GM23338 (cell line): ENCODE data around the gene ZBTB2. TPM values are rescaled to one million over a fixed set of nuclear protein-coding genes. Genes with fewer than 3 reads are reported as not detected.

Experiments used
- CREB1 ChIP-seq: fragments of 250-450 bp; sonication (Bioruptor Pico); IDR thresholded peaks from 2 replicates; pipeline ENCODE4 v1.5.0; 2020; ENCODE audit warnings: low read depth, mild to moderate bottlenecking, moderate library complexity
- EZH2 ChIP-seq: fragments of 200-600 bp; sonication (generic); IDR thresholded peaks from one replicate; pipeline ENCODE4 v1.8.0; 2017; ENCODE audit warnings: antibody characterized with exemption, mild to moderate bottlenecking, low read depth; ENCODE audit not compliant: unreplicated experiment
- EZH2phosphoT487 ChIP-seq: fragments of 200-600 bp; sonication (generic); IDR thresholded peaks from one replicate; pipeline ENCODE4 v1.8.1; 2018; ENCODE audit warnings: antibody characterized with exemption; ENCODE audit not compliant: unreplicated experiment
- JUNB ChIP-seq: IDR thresholded peaks from one replicate; pipeline ENCODE4 v1.6.1; 2016; ENCODE audit warnings: antibody characterized with exemption; ENCODE audit not compliant: unreplicated experiment
- NANOG ChIP-seq: IDR thresholded peaks from 2 replicates; pipeline ENCODE4 v1.6.1; 2016; ENCODE audit warnings: antibody characterized with exemption, borderline replicate concordance
- POLR2AphosphoS5 ChIP-seq: IDR thresholded peaks from 2 replicates; pipeline ENCODE4 v1.6.1; 2016; ENCODE audit warnings: antibody characterized with exemption, low read depth
- STAT1 ChIP-seq: IDR thresholded peaks from one replicate; pipeline ENCODE4 v1.6.1; 2016; ENCODE audit warnings: antibody characterized with exemption; ENCODE audit not compliant: unreplicated experiment
- ZNF114 ChIP-seq: fragments of 250-450 bp; sonication (Bioruptor Pico); IDR thresholded peaks from 2 replicates; pipeline ENCODE4 v1.5.0; 2020; ENCODE audit warnings: mild to moderate bottlenecking, moderate library complexity
- ZNF331 ChIP-seq: fragments of 250-450 bp; sonication (Bioruptor Pico); IDR thresholded peaks from 2 replicates; pipeline ENCODE4 v1.5.0; 2020; ENCODE audit warnings: low read depth, mild to moderate bottlenecking, moderate library complexity
- polyA plus RNA-seq: library from polyadenylated mRNA; unstranded; fragments of >200 nt; fragmentation: Nextera tagmentation; extraction: Ambion mirVana; gene quantifications from 2 replicates; pipeline ENCODE4 v1.2.1, GENCODE V29; 2016
- total RNA-seq: library from RNA; depleted of rRNA; stranded (reverse); fragments of >200 nt; shearing (Covaris generic); gene quantifications from 2 replicates; pipeline ENCODE4 v1.2.3, GENCODE V29; 2014
- TF ChIP-seq, protein P1 (sequence below): fragments of 250-450 bp; sonication (Bioruptor Pico); IDR thresholded peaks from 2 replicates; pipeline ENCODE4 v1.5.0; 2020; ENCODE audit warnings: mild to moderate bottlenecking, moderate library complexity
- TF ChIP-seq, protein P2 (sequence below): IDR thresholded peaks from one replicate; pipeline ENCODE4 v1.6.1; 2018; ENCODE audit warnings: antibody characterized with exemption; ENCODE audit not compliant: unreplicated experiment
- TF ChIP-seq, protein P3 (sequence below), 2 experiments: fragments of 200-600 bp in 1 of 2; sonication (generic) in 1 of 2; conservative IDR thresholded peaks; 2 replicates each; pipeline versions ENCODE4 v1.5.1 to v1.6.1; 2016 to 2017; ENCODE audit warnings: antibody characterized with exemption in 2 of 2, low read depth in 2 of 2, mild to moderate bottlenecking in 2 of 2, moderate library complexity in 1 of 2
- TF ChIP-seq, protein P4 (sequence below): IDR thresholded peaks from 2 replicates; pipeline ENCODE4 v1.6.1; 2016; ENCODE audit warnings: antibody characterized with exemption

ZBTB2 gene
- total and polyA plus RNA-seq, 2 experiments from 2014 or later, result 11.4 to 21.9 TPM

DNA sequence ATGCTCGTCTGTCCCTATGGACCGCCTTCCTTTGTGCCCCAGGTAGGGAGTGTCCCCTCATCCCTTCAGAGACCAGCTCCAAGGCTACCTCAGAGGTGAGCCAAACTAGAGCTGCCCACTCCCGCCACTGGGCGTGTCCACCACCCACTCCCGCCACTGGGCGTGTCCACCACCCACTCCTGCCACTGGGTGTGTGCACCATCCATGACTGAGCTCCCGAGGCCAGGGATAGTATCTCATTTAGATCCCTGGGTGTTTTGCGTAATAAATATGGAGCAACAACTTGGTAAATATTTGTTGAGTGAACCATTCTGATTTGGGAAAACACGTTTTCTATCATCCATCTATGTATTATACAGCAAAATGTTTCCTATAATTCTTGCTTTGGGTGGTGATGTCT, 68.8 kb downstream of the ZBTB2 start (continued):
- TF ChIP-seq, protein P1, sequence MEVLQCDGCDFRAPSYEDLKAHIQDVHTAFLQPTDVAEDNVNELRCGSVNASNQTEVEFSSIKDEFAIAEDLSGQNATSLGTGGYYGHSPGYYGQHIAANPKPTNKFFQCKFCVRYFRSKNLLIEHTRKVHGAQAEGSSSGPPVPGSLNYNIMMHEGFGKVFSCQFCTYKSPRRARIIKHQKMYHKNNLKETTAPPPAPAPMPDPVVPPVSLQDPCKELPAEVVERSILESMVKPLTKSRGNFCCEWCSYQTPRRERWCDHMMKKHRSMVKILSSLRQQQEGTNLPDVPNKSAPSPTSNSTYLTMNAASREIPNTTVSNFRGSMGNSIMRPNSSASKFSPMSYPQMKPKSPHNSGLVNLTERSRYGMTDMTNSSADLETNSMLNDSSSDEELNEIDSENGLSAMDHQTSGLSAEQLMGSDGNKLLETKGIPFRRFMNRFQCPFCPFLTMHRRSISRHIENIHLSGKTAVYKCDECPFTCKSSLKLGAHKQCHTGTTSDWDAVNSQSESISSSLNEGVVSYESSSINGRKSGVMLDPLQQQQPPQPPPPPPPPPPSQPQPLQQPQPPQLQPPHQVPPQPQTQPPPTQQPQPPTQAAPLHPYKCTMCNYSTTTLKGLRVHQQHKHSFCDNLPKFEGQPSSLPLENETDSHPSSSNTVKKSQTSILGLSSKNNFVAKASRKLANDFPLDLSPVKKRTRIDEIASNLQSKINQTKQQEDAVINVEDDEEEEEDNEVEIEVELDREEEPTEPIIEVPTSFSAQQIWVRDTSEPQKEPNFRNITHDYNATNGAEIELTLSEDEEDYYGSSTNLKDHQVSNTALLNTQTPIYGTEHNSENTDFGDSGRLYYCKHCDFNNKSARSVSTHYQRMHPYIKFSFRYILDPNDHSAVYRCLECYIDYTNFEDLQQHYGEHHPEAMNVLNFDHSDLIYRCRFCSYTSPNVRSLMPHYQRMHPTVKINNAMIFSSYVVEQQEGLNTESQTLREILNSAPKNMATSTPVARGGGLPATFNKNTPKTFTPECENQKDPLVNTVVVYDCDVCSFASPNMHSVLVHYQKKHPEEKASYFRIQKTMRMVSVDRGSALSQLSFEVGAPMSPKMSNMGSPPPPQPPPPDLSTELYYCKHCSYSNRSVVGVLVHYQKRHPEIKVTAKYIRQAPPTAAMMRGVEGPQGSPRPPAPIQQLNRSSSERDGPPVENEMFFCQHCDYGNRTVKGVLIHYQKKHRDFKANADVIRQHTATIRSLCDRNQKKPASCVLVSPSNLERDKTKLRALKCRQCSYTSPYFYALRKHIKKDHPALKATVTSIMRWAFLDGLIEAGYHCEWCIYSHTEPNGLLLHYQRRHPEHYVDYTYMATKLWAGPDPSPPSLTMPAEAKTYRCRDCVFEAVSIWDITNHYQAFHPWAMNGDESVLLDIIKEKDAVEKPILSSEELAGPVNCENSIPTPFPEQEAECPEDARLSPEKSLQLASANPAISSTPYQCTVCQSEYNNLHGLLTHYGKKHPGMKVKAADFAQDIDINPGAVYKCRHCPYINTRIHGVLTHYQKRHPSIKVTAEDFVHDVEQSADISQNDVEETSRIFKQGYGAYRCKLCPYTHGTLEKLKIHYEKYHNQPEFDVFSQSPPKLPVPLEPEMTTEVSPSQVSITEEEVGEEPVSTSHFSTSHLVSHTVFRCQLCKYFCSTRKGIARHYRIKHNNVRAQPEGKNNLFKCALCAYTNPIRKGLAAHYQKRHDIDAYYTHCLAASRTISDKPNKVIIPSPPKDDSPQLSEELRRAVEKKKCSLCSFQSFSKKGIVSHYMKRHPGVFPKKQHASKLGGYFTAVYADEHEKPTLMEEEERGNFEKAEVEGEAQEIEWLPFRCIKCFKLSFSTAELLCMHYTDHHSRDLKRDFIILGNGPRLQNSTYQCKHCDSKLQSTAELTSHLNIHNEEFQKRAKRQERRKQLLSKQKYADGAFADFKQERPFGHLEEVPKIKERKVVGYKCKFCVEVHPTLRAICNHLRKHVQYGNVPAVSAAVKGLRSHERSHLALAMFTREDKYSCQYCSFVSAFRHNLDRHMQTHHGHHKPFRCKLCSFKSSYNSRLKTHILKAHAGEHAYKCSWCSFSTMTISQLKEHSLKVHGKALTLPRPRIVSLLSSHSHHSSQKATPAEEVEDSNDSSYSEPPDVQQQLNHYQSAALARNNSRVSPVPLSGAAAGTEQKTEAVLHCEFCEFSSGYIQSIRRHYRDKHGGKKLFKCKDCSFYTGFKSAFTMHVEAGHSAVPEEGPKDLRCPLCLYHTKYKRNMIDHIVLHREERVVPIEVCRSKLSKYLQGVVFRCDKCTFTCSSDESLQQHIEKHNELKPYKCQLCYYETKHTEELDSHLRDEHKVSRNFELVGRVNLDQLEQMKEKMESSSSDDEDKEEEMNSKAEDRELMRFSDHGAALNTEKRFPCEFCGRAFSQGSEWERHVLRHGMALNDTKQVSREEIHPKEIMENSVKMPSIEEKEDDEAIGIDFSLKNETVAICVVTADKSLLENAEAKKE (CRISPR knock-in tag), result no peak
- TF ChIP-seq CREB1 (CRISPR knock-in tag), result no peak
- TF ChIP-seq EZH2phosphoT487, result no peak
- TF ChIP-seq ZNF114 (CRISPR knock-in tag), result no peak
- no peak for TF ChIP-seq JUNB
- TF ChIP-seq, protein P2, sequence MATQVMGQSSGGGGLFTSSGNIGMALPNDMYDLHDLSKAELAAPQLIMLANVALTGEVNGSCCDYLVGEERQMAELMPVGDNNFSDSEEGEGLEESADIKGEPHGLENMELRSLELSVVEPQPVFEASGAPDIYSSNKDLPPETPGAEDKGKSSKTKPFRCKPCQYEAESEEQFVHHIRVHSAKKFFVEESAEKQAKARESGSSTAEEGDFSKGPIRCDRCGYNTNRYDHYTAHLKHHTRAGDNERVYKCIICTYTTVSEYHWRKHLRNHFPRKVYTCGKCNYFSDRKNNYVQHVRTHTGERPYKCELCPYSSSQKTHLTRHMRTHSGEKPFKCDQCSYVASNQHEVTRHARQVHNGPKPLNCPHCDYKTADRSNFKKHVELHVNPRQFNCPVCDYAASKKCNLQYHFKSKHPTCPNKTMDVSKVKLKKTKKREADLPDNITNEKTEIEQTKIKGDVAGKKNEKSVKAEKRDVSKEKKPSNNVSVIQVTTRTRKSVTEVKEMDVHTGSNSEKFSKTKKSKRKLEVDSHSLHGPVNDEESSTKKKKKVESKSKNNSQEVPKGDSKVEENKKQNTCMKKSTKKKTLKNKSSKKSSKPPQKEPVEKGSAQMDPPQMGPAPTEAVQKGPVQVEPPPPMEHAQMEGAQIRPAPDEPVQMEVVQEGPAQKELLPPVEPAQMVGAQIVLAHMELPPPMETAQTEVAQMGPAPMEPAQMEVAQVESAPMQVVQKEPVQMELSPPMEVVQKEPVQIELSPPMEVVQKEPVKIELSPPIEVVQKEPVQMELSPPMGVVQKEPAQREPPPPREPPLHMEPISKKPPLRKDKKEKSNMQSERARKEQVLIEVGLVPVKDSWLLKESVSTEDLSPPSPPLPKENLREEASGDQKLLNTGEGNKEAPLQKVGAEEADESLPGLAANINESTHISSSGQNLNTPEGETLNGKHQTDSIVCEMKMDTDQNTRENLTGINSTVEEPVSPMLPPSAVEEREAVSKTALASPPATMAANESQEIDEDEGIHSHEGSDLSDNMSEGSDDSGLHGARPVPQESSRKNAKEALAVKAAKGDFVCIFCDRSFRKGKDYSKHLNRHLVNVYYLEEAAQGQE, result no peak
- TF ChIP-seq STAT1, result no peak
- no peak for TF ChIP-seq POLR2AphosphoS5
- TF ChIP-seq, protein P3, sequence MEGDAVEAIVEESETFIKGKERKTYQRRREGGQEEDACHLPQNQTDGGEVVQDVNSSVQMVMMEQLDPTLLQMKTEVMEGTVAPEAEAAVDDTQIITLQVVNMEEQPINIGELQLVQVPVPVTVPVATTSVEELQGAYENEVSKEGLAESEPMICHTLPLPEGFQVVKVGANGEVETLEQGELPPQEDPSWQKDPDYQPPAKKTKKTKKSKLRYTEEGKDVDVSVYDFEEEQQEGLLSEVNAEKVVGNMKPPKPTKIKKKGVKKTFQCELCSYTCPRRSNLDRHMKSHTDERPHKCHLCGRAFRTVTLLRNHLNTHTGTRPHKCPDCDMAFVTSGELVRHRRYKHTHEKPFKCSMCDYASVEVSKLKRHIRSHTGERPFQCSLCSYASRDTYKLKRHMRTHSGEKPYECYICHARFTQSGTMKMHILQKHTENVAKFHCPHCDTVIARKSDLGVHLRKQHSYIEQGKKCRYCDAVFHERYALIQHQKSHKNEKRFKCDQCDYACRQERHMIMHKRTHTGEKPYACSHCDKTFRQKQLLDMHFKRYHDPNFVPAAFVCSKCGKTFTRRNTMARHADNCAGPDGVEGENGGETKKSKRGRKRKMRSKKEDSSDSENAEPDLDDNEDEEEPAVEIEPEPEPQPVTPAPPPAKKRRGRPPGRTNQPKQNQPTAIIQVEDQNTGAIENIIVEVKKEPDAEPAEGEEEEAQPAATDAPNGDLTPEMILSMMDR (conservative IDR thresholded peaks at IDR 0.05; ENCODE audit: low read depth in 2 of 2), result no peak
- TF ChIP-seq, protein P4, sequence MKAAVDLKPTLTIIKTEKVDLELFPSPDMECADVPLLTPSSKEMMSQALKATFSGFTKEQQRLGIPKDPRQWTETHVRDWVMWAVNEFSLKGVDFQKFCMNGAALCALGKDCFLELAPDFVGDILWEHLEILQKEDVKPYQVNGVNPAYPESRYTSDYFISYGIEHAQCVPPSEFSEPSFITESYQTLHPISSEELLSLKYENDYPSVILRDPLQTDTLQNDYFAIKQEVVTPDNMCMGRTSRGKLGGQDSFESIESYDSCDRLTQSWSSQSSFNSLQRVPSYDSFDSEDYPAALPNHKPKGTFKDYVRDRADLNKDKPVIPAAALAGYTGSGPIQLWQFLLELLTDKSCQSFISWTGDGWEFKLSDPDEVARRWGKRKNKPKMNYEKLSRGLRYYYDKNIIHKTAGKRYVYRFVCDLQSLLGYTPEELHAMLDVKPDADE, result no peak
- no peak for TF ChIP-seq EZH2
- TF ChIP-seq NANOG, result no peak
- no peak for TF ChIP-seq ZNF331 (CRISPR knock-in tag)
